Thoracic aorta (tissue), 2 donors: ENCODE measurements around the gene PEAK3. TPM values are rescaled to one million over a fixed set of nuclear protein-coding genes. Genes with fewer than 3 reads are reported as not detected.

ENCODE experiments used
- ATAC-seq: fragments of 150-250 bp; one replicate; pipeline ENCODE4 v1.8.0; 2017; ENCODE audit warnings: low read depth; ENCODE audit not compliant: insufficient number of reproducible peaks, low FRiP score
- DNase-seq: peaks from one replicate; pipeline ENCODE4 v3.0.0-alpha.2; 2020; ENCODE audit warnings: low spot score
- H3K27ac ChIP-seq, 2 donors: fragments of 200-600 bp; sonication (generic); 1 replicate in 1 of 2; 2 replicates in 1 of 2; pipeline ENCODE4 v1.5.1; 2016; ENCODE audit warnings: mild to moderate bottlenecking in 2 of 2, moderate library complexity in 2 of 2
- H3K27me3 ChIP-seq: fragments of 200-600 bp; sonication (generic); replicated peaks from 2 replicates; pipeline ENCODE4 v1.6.0; 2016; ENCODE audit warnings: mild to moderate bottlenecking; ENCODE audit not compliant: insufficient read depth
- H3K36me3 ChIP-seq: fragments of 200-600 bp; sonication (generic); one replicate; pipeline ENCODE4 v1.5.1; 2016
- H3K4me1 ChIP-seq, 2 donors: fragments of 200-600 bp; sonication (generic); 1 replicate in 1 of 2; 2 replicates in 1 of 2; pipeline versions ENCODE4 v1.5.1 to v1.6.0; 2016; ENCODE audit warnings: low read depth in 2 of 2, mild to moderate bottlenecking in 1 of 2; ENCODE audit not compliant: control insufficient read depth in 1 of 2
- H3K4me3 ChIP-seq: fragments of 200-600 bp; sonication (generic); 2 replicates; pipeline ENCODE4 v1.5.1; 2016; ENCODE audit warnings: mild to moderate bottlenecking
- H3K9me3 ChIP-seq: fragments of 200-600 bp; sonication (generic); 2 replicates; pipeline ENCODE4 v1.5.1; 2016
- total RNA-seq, 2 donors: library from RNA; depleted of rRNA; stranded (reverse); fragments of >200 nt; gene quantifications; one replicate each; pipeline versions ENCODE4 v1.1.0 to v1.2.3, GENCODE V29; 2016
- TF ChIP-seq, protein P1 (sequence below): fragments of 200-600 bp; sonication (generic); IDR thresholded peaks from one replicate; pipeline ENCODE4 v1.5.1; 2019; ENCODE audit warnings: antibody characterized with exemption

PEAK3 gene
- total RNA-seq, 2 donors from 2014 or later, result 1.2 to 3.0 TPM

DNA sequence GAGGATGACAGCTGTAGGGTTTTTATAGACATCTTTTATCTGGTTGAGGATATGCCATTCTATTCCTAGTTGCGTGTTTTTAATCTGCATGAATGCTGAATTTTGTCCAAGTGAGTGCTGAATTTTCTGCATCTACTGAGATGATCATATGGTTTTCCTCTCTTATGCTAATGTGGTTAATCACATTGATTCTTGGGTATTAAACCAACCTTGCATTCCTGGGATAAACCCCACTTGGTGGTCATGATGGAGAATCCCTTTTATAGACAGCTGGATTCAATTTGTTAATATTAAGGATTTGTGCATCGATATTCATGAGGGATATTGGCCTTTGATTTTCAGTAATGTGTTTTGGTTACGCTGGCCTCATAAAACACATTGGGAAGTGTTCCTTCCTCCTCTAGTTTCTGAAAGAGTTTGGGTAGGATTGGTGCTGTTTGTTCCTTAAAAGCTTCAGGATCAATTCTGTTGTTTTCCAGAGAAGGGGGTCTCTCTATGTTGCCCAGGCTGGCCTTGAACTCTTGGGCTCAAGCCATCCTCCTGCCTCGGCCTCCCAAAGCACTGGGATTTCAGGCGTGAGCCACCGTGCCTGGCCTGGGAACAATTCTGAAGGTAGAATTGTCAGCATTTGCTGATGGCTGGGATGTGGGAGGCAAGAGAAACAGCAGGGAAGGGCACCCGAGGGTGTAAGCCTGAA lies 33.3 kb upstream of the PEAK3 start:
- Histone ChIP-seq H3K9me3 (peaks cover 3% of the 10 kb centered on the region), H3K27me3 (peaks cover 5% of the 10 kb centered on the region), H3K27ac (no peak overlapping the region), H3K36me3 (no peaks in the 10 kb centered on the region), H3K4me1 (peaks cover 0 to 6% of the 10 kb centered on the region in 2 donors), H3K4me3 (no peak overlapping the region)
- ATAC-seq (no peak), DNase-seq (no peak)
- TF ChIP-seq, protein P1, sequence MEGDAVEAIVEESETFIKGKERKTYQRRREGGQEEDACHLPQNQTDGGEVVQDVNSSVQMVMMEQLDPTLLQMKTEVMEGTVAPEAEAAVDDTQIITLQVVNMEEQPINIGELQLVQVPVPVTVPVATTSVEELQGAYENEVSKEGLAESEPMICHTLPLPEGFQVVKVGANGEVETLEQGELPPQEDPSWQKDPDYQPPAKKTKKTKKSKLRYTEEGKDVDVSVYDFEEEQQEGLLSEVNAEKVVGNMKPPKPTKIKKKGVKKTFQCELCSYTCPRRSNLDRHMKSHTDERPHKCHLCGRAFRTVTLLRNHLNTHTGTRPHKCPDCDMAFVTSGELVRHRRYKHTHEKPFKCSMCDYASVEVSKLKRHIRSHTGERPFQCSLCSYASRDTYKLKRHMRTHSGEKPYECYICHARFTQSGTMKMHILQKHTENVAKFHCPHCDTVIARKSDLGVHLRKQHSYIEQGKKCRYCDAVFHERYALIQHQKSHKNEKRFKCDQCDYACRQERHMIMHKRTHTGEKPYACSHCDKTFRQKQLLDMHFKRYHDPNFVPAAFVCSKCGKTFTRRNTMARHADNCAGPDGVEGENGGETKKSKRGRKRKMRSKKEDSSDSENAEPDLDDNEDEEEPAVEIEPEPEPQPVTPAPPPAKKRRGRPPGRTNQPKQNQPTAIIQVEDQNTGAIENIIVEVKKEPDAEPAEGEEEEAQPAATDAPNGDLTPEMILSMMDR, result no peak

DNA sequence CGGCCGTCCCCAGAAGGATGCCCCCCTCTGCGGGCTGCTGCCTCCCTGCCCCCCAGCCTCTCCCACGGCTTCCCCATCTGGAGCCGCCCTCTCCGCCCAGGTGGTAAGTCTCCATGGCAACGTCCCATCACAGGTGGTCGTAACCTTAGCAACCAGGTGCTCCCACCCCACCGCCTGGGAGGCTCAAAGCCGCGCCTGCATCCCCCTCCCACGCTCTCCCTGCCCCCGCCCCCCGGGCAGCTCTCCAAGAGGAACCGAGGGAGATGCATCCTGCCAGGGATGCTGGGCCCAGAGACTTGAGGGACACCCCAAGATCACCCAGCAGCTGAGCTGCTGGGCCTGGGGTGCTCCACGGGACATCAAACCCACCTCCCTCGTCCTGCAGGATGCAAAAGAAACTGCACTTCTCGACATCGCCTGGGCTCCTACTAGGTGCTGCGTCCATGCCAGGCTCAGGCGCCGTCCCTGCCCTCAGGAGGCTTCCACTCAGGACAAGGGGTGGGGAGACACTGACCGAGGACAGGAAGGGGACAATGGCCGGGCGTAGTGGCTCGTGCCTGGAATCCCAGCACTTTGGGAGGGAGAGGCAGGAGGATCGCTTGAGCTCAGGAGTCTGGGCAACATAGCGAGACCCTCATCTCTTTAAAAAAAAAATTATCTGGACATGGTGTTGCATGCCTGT lies 31.0 kb upstream of the PEAK3 start:
- H3K4me3 ChIP-seq, result no peak overlapping the region
- no peak overlapping the region for H3K27ac ChIP-seq
- H3K4me1 ChIP-seq, result peaks cover 0 to 4% of the 10 kb centered on the region in 2 donors
- ATAC-seq (no peak), DNase-seq (no peak)
- H3K36me3 ChIP-seq, result no peaks in the 10 kb centered on the region
- peaks cover 3% of the 10 kb centered on the region for H3K9me3 ChIP-seq
- peaks cover 10% of the 10 kb centered on the region for H3K27me3 ChIP-seq
- TF ChIP-seq, protein P1, result no peak

DNA sequence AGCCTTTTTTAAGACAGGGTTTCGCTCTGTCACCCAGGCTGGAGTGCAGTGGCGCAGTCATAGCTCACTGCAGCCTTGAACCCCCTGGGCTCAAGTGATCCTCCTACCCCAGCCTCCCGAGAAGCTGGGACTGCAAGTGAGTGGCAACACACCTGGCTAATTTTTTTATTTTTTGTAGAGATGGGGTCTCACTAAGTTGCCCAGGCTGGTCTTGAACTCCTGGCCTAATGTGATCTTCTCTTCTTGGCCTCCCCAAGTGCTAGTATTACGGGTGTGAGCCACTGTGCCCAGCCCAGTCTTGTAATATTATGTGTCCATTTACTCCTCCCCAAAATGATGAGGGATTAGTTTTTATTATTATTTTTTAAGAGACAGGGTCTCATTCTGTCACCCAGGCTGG lies 29.1 kb upstream of the PEAK3 start:
- H3K27me3 ChIP-seq, result peaks cover 17% of the 10 kb centered on the region

DNA sequence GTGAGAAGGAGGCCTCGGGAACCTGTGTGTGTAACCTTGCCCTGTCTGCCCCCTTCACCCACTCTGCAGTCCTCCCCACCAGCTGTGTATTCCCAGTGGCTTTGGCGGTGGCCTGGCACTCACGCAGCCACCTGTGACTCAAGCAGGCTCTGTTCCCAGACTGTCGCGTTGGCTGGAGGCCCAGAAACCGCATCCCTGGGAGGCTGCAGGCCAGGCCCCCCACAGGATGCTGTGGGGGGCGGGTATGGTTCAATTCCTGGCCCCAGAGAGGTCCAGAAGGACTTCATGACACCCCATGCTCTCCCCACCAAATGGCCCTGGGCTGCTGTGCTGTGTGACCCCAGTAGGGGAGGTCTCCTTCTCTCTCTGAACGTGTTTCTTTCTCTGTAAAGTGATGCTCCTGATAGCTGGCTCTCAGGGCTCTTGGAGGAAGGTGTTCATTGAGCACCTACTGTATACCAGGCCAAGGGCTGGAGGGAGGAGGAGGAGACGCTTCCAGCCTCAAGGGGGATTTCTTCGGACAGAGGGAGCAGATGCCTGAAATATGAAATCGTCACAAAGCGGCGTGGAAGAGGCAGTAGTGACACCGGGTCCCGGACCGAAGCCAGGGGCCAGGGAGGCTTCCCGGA lies 27.9 kb upstream of the PEAK3 start:
- H3K36me3 ChIP-seq, result no peaks in the 10 kb centered on the region
- H3K4me3 ChIP-seq, result no peak overlapping the region
- ATAC-seq, result no peak
- no peaks in the 10 kb centered on the region for H3K9me3 ChIP-seq
- TF ChIP-seq, protein P1, result no peak
- peaks cover 17% of the 10 kb centered on the region for H3K27me3 ChIP-seq
- H3K27ac ChIP-seq, result no peak overlapping the region
- peaks cover 0 to 8% of the 10 kb centered on the region in 2 donors for H3K4me1 ChIP-seq
- DNase-seq, result no peak

More for the DNA sequence above, 29.1 kb upstream of the PEAK3 start:
- ATAC-seq, result no peak
- Histone ChIP-seq H3K36me3 (no peaks in the 10 kb centered on the region), H3K4me1 (peaks cover 0 to 8% of the 10 kb centered on the region in 2 donors), H3K27ac (no peak overlapping the region), H3K4me3 (no peak overlapping the region), H3K9me3 (peaks cover 3% of the 10 kb centered on the region)
- TF ChIP-seq, protein P1, result no peak
- DNase-seq, result no peak

DNA sequence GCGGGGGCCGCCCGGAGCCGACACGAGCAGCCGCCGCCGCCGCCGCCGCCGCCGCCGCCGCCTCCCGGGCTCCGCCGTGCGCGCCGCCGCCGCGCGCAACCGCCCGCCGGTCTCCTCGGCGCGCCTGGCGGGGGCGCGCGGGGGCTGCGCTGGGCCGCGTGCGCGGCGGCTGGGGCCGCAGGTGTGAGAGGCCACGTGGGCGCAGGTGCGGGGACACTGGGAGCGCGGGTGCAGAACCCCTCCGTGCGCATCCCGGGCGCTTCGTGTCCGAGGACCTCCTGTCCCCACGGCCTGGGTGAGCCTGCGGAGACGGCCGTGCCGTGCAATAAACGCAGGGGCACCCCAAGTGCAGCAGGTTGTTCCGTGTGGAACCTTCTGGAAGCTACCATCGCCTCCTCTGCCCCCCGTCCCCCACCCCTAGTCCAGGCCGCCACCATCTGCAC lies 26.2 kb upstream of the PEAK3 start, which contains the start of gene LINGO3:
Gene LINGO3 (minus strand): TSS at position 41 of the 443 bp plus-strand sequence. CDS start 16,378 bp downstream, outside the sequence.
- no peak within 1 kb of the TSS for H3K27ac ChIP-seq
- TF ChIP-seq, protein P1, result no peak
- H3K36me3 ChIP-seq, result no peaks in the 10 kb centered on the region
- peaks cover 17% of the 10 kb centered on the region for H3K27me3 ChIP-seq
- no peaks in the 10 kb centered on the region for H3K9me3 ChIP-seq
- no peak for DNase-seq
- H3K4me1 ChIP-seq, result peaks cover 0 to 8% of the 10 kb centered on the region in 2 donors
- H3K4me3 ChIP-seq, result peak within 1 kb of the TSS; percentile 47
- ATAC-seq, result no peak
